ENCODE results near the gene COQ4. TPM values are rescaled to one million over a fixed set of nuclear protein-coding genes. Genes with fewer than 3 reads are reported as not detected.

The COQ4 gene
- total RNA-seq, 1 donor from 2014 or later: 46.3 TPM

- Histone ChIP-seq H3K36me3 (ENCODE audit: control insufficient read depth, insufficient read depth, low read length) (no peaks in the 10 kb centered on the region), H3K4me3 (ENCODE audit: low read depth, low read length) (no peak overlapping the region)
- no peak for DNase-seq (ENCODE audit: low read depth)
Measured at GRCh38 chr9:128298535-128299482, 23.8 kb upstream of the COQ4 start.

GRCh38 chr9:128304136-128304970 is 18.3 kb upstream of the COQ4 start:
- H3K27me3 ChIP-seq (ENCODE audit: control insufficient read depth, insufficient read depth, low read length): no peaks in the 10 kb centered on the region
- no peak for DNase-seq (ENCODE audit: low read depth)
- H3K36me3 ChIP-seq (ENCODE audit: control insufficient read depth, insufficient read depth, low read length): peaks cover 1% of the 10 kb centered on the region
- H3K4me3 ChIP-seq (ENCODE audit: low read depth, low read length): no peak overlapping the region
- TF ChIP-seq CTCF (IDR thresholded peaks at IDR 0.05; ENCODE audit: insufficient read depth, low read length, poor library complexity, severe bottlenecking): no peak

More at GRCh38 chr9:128298535-128299482, 23.8 kb upstream of the COQ4 start:
- H3K27me3 ChIP-seq (ENCODE audit: control insufficient read depth, insufficient read depth, low read length): no peaks in the 10 kb centered on the region
- TF ChIP-seq CTCF (IDR thresholded peaks at IDR 0.05; ENCODE audit: insufficient read depth, low read length, poor library complexity, severe bottlenecking): no peak

GRCh38 chr9:128304971-128305288 is 17.7 kb upstream of the COQ4 start:
- Histone ChIP-seq H3K36me3 (ENCODE audit: control insufficient read depth, insufficient read depth, low read length) (peaks cover 4% of the 10 kb centered on the region), H3K27me3 (ENCODE audit: control insufficient read depth, insufficient read depth, low read length) (no peaks in the 10 kb centered on the region), H3K4me3 (ENCODE audit: low read depth, low read length) (no peak overlapping the region)
- no peak for DNase-seq (ENCODE audit: low read depth)
- no peak for TF ChIP-seq CTCF (IDR thresholded peaks at IDR 0.05; ENCODE audit: insufficient read depth, low read length, poor library complexity, severe bottlenecking)

- Histone ChIP-seq H3K27me3 (ENCODE audit: control insufficient read depth, insufficient read depth, low read length) (no peaks in the 10 kb centered on the region), H3K36me3 (ENCODE audit: control insufficient read depth, insufficient read depth, low read length) (peaks cover 6% of the 10 kb centered on the region), H3K4me3 (ENCODE audit: low read depth, low read length) (no peak overlapping the region)
- TF ChIP-seq CTCF (IDR thresholded peaks at IDR 0.05; ENCODE audit: insufficient read depth, low read length, poor library complexity, severe bottlenecking): no peak
- DNase-seq (ENCODE audit: low read depth): no peak
Measured at GRCh38 chr9:128309551-128309950, 13.1 kb upstream of the COQ4 start.

- Histone ChIP-seq H3K36me3 (ENCODE audit: control insufficient read depth, insufficient read depth, low read length) (peaks cover 4% of the 10 kb centered on the region), H3K4me3 (ENCODE audit: low read depth, low read length) (no peak overlapping the region), H3K27me3 (ENCODE audit: control insufficient read depth, insufficient read depth, low read length) (no peaks in the 10 kb centered on the region)
- DNase-seq (ENCODE audit: low read depth): no peak
- TF ChIP-seq CTCF (IDR thresholded peaks at IDR 0.05; ENCODE audit: insufficient read depth, low read length, poor library complexity, severe bottlenecking): no peak
Measured at GRCh38 chr9:128310461-128310860, 12.2 kb upstream of the COQ4 start.

Data from kidney epithelial cell (primary cell).